KMS-11 (cell line): ENCODE data around the gene BBS4.
"Not testable (repeated sequence)": the region's sequence is repeated elsewhere in the genome, so short reads cannot be mapped to it uniquely, and the experiment has no call there.

ENCODE experiments used
- H2AFZ ChIP-seq: fragments of 200-600 bp; sonication (generic); 2 replicates; pipeline ENCODE4 v1.6.1; 2016; ENCODE audit warnings: antibody characterized with exemption, mixed run types, low read depth
- H3K27ac ChIP-seq: fragments of 200-600 bp; sonication (generic); 2 replicates; pipeline ENCODE4 v1.6.1; 2016; ENCODE audit warnings: mild to moderate bottlenecking, mixed run types
- H3K27me3 ChIP-seq: fragments of 200-600 bp; sonication (generic); 2 replicates; pipeline ENCODE4 v1.6.1; 2017; ENCODE audit warnings: mild to moderate bottlenecking, low read depth, mixed run types, moderate library complexity; ENCODE audit not compliant: insufficient read depth
- H3K36me3 ChIP-seq: fragments of 200-600 bp; sonication (generic); 2 replicates; pipeline ENCODE4 v1.6.1; 2017; ENCODE audit warnings: mild to moderate bottlenecking, mixed run types; ENCODE audit not compliant: insufficient read depth
- H3K4me1 ChIP-seq: fragments of 200-600 bp; sonication (generic); 2 replicates; pipeline ENCODE4 v1.6.1; 2016; ENCODE audit warnings: mild to moderate bottlenecking, low read depth, mixed run types; ENCODE audit not compliant: poor library complexity, severe bottlenecking
- H3K4me2 ChIP-seq: fragments of 200-600 bp; sonication (generic); 2 replicates; pipeline ENCODE4 v1.7.0; 2016; ENCODE audit warnings: mild to moderate bottlenecking, mixed run types
- H3K4me3 ChIP-seq: fragments of 200-600 bp; sonication (generic); IDR thresholded peaks from 2 replicates; pipeline ENCODE4 v1.6.1; 2017; ENCODE audit warnings: low read depth, low read length, mixed read lengths; ENCODE audit not compliant: insufficient read depth
- H3K79me2 ChIP-seq: fragments of 200-600 bp; sonication (generic); 2 replicates; pipeline ENCODE4 v1.6.1; 2016; ENCODE audit warnings: low read depth, mixed run types; ENCODE audit not compliant: insufficient read depth
- H3K9ac ChIP-seq: fragments of 200-600 bp; sonication (generic); 2 replicates; pipeline ENCODE4 v1.6.1; 2016; ENCODE audit warnings: mild to moderate bottlenecking, mixed run types
- H4K20me1 ChIP-seq: fragments of 200-600 bp; sonication (generic); 2 replicates; pipeline ENCODE4 v1.6.1; 2016; ENCODE audit warnings: mild to moderate bottlenecking, mixed run types; ENCODE audit not compliant: insufficient read depth
- CTCF ChIP-seq: fragments of 200-600 bp; sonication (generic); conservative IDR thresholded peaks from 2 replicates; pipeline ENCODE4 v1.6.1; 2017; ENCODE audit warnings: low read depth, mild to moderate bottlenecking, antibody characterized with exemption, low read length, moderate library complexity, mixed read lengths

BBS4 gene

GRCh38 chr15:72722071-72722696 is 36.2 kb downstream of the BBS4 start:
- no peaks in the 10 kb centered on the region for H3K36me3 ChIP-seq
- no peak overlapping the region for H3K27ac ChIP-seq
- no peaks in the 10 kb centered on the region for H3K79me2 ChIP-seq
- no peak overlapping the region for H3K9ac ChIP-seq
- H3K4me1 ChIP-seq = peaks cover 15% of the 10 kb centered on the region
- TF ChIP-seq CTCF = peak; percentile 97
- H3K4me3 ChIP-seq = no peak overlapping the region
- no peak overlapping the region for H3K4me2 ChIP-seq
- no peak overlapping the region for H2AFZ ChIP-seq
- H4K20me1 ChIP-seq = no peaks in the 10 kb centered on the region
- H3K27me3 ChIP-seq = no peaks in the 10 kb centered on the region

- H3K4me1 ChIP-seq = peaks cover 15% of the 10 kb centered on the region
- TF ChIP-seq CTCF = no peak
- H2AFZ ChIP-seq = no peak overlapping the region
- H3K79me2 ChIP-seq = no peaks in the 10 kb centered on the region
- H4K20me1 ChIP-seq = no peaks in the 10 kb centered on the region
- H3K4me3 ChIP-seq = no peak overlapping the region
- H3K36me3 ChIP-seq = no peaks in the 10 kb centered on the region
- H3K4me2 ChIP-seq = no peak overlapping the region
- H3K9ac ChIP-seq = no peak overlapping the region
- no peaks in the 10 kb centered on the region for H3K27me3 ChIP-seq
- no peak overlapping the region for H3K27ac ChIP-seq
Measured at GRCh38 chr15:72724028-72724427, 38.0 kb downstream of the BBS4 start.

- Histone ChIP-seq H2AFZ (no peak overlapping the region), H3K27ac (no peak overlapping the region), H3K79me2 (no peaks in the 10 kb centered on the region), H3K4me2 (no peak overlapping the region), H3K4me3 (no peak overlapping the region), H3K27me3 (no peaks in the 10 kb centered on the region), H3K4me1 (peaks cover 15% of the 10 kb centered on the region), H3K36me3 (no peaks in the 10 kb centered on the region), H3K9ac (no peak overlapping the region), H4K20me1 (no peaks in the 10 kb centered on the region)
- no peak for TF ChIP-seq CTCF
Measured at GRCh38 chr15:72725446-72725845, 39.4 kb downstream of the BBS4 start.

- peaks cover 15% of the 10 kb centered on the region for H3K4me1 ChIP-seq
- not testable (repeated sequence) for H2AFZ ChIP-seq, H3K36me3 ChIP-seq, H3K27ac ChIP-seq, H3K27me3 ChIP-seq, H4K20me1 ChIP-seq, H3K79me2 ChIP-seq, H3K4me2 ChIP-seq, H3K9ac ChIP-seq, H3K4me3 ChIP-seq
Measured at GRCh38 chr15:72725851-72726250, 39.8 kb downstream of the BBS4 start.

GRCh38 chr15:72727154-72727553 is 41.1 kb downstream of the BBS4 start:
- Histone ChIP-seq H3K36me3 (no peaks in the 10 kb centered on the region), H3K27ac (no peak overlapping the region), H3K4me1 (peaks cover 10% of the 10 kb centered on the region), H2AFZ (no peak overlapping the region), H3K4me2 (no peak overlapping the region), H3K27me3 (no peaks in the 10 kb centered on the region), H3K9ac (no peak overlapping the region), H3K4me3 (no peak overlapping the region), H3K79me2 (no peaks in the 10 kb centered on the region), H4K20me1 (no peaks in the 10 kb centered on the region)
- no peak for TF ChIP-seq CTCF

- not testable (repeated sequence) for H2AFZ ChIP-seq, H3K4me1 ChIP-seq, H4K20me1 ChIP-seq, H3K36me3 ChIP-seq, H3K79me2 ChIP-seq, H3K4me3 ChIP-seq, H3K27ac ChIP-seq, H3K27me3 ChIP-seq, H3K9ac ChIP-seq, H3K4me2 ChIP-seq
Measured at GRCh38 chr15:72728249-72728648, 42.2 kb downstream of the BBS4 start.
